Motor neuron (in vitro differentiated cells): Measurements from ENCODE around the gene TECPR2. TPM values are rescaled to one million over a fixed set of nuclear protein-coding genes. Genes with fewer than 3 reads are reported as not detected.

Source experiments
- ATAC-seq, 8 experiments: fragments of 200-7000 bp; cut with Tn5 transposase; replicated peaks in 6 of 8; 2 replicates each; pipeline ENCODE4 v1.8.0; 2021; ENCODE audit warnings: mild to moderate bottlenecking in 8 of 8, moderate library complexity in 8 of 8
- H3K27ac ChIP-seq, 2 donors: fragments of 250-450 bp; sonication (Bioruptor Pico); 2 replicates each; pipeline ENCODE4 v1.9.0; 2021; ENCODE audit warnings: antibody characterized with exemption in 2 of 2, mild to moderate bottlenecking in 2 of 2, moderate library complexity in 1 of 2
- H3K4me1 ChIP-seq, 2 donors: fragments of 250-450 bp; sonication (Bioruptor Pico); replicated peaks in 1 of 2; 2 replicates each; pipeline ENCODE4 v1.6.1; 2021; ENCODE audit warnings: antibody characterized with exemption in 2 of 2, mild to moderate bottlenecking in 2 of 2, moderate library complexity in 1 of 2
- H3K4me3 ChIP-seq, 5 donors: fragments of 250-450 bp; sonication (Bioruptor Pico); 2 replicates each; pipeline ENCODE4 v1.9.0; 2021; ENCODE audit warnings: antibody characterized with exemption in 5 of 5, mild to moderate bottlenecking in 5 of 5, moderate library complexity in 4 of 5
- WGBS, 10 experiments: fragments of 450-650 bp; shearing (Covaris generic); methylation state at CpG; one replicate each; pipeline ENCODE4 v1.0.0; 2022; 5-methylcytosine and 5-hydroxymethylcytosine counted together
- in situ Hi-C, 9 experiments: fragments of 400-800 bp; cut with MboI; loops; one replicate each; pipeline ENCODE4 v1.15.0; 2021; ENCODE audit warnings: low sequenced_read_pairs in 9 of 9, low pct_unique_long_range_greater_than_20kb in 2 of 9; ENCODE audit not compliant: unreplicated experiment in 9 of 9
- total RNA-seq, 8 experiments: library from RNA; unstranded; fragments of 300-600 nt; gene quantifications; 2 replicates each; pipeline versions ENCODE4 v1.2.3 to v1.2.4, GENCODE V29; 2022

TECPR2 gene
- total RNA-seq, 8 experiments from 2014 or later, result 6.5 to 14.2 (median 9.3) TPM

- H3K27ac ChIP-seq, result no peak overlapping the region
- 82 to 100% (median 94%) methylated on average over 1 to 2 of the region's 2 CpGs; no CpG with 5 or more reads in 1 of the 10 experiments for WGBS, 10 experiments
- in situ Hi-C loops, result no loop called here
- no peak overlapping the region for H3K4me3 ChIP-seq
- ATAC-seq, result no peak
- H3K4me1 ChIP-seq, result no peaks in the 10 kb centered on the region
Observed at GRCh38 chr14:102473559-102473958, 110.8 kb downstream of the TECPR2 start.

GRCh38 chr14:102474934-102475333 is 112.2 kb downstream of the TECPR2 start:
- no peak overlapping the region for H3K27ac ChIP-seq
- 100% methylated on average over 2 to 4 of the region's 5 CpGs; no CpG with 5 or more reads in 7 of the 10 experiments for WGBS, 10 experiments
- ATAC-seq, result no peak

GRCh38 chr14:102479107-102479506 is 116.4 kb downstream of the TECPR2 start:
- H3K4me3 ChIP-seq, result no peak overlapping the region
- 70 to 100% (median 93%) methylated on average over 1 to 2 of the region's 2 CpGs; no CpG with 5 or more reads in 1 of the 10 experiments for WGBS, 10 experiments
- no peak for ATAC-seq
- in situ Hi-C loops, result no loop called here
- H3K27ac ChIP-seq, result no peak overlapping the region
- H3K4me1 ChIP-seq, result no peaks in the 10 kb centered on the region

More at GRCh38 chr14:102474934-102475333, 112.2 kb downstream of the TECPR2 start:
- in situ Hi-C loops, result no loop called here
- no peak overlapping the region for H3K4me3 ChIP-seq
- H3K4me1 ChIP-seq, result no peaks in the 10 kb centered on the region

DNA sequence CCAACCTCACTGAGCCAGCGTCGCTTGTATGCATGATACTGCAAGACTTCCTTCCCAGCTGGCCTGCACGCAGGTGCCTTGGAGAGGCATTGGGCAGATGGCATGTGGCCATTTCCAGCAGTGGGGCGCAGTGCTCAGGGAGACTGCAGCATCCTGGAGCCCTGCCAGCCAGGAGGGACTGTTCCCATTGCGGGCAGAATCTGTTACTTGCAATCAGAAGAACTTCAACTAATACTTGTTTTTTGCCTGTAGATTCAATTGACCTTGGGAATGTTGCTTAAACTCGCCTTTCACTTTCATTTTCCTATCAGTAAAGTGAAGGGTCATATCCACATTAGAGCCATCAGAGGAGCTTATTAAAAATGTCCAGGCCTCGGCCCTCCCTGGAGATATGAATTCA is 117.0 kb downstream of the TECPR2 start:
- H3K4me1 ChIP-seq, result no peaks in the 10 kb centered on the region
- WGBS, 10 experiments, result 90 to 100% (median 100%) methylated on average over 1 to 6 of the region's 7 CpGs; no CpG with 5 or more reads in 2 of the 10 experiments
- no peak overlapping the region for H3K27ac ChIP-seq
- H3K4me3 ChIP-seq, result no peak overlapping the region
- in situ Hi-C loops, result no loop called here
- ATAC-seq, result no peak

GRCh38 chr14:102481371-102481770 is 118.6 kb downstream of the TECPR2 start:
- Histone ChIP-seq H3K4me1 (no peaks in the 10 kb centered on the region), H3K4me3 (no peak overlapping the region), H3K27ac (no peak overlapping the region)
- in situ Hi-C loops, result no loop called here
- 80 to 100% (median 100%) methylated on average over 1 of the region's 4 CpGs; no CpG with 5 or more reads in 3 of the 10 experiments for WGBS, 10 experiments
- ATAC-seq, result no peak

- 80 to 100% (median 100%) methylated on average over 1 to 4 of the region's 8 CpGs; no CpG with 5 or more reads in 5 of the 10 experiments for WGBS, 10 experiments
- Histone ChIP-seq H3K27ac (no peak overlapping the region), H3K4me1 (no peaks in the 10 kb centered on the region), H3K4me3 (no peak overlapping the region)
- in situ Hi-C loops, result no loop called here
- ATAC-seq, result no peak
Observed at GRCh38 chr14:102481791-102482238, 119.1 kb downstream of the TECPR2 start.

GRCh38 chr14:102484316-102484715 is 121.6 kb downstream of the TECPR2 start:
- no peak overlapping the region for H3K4me3 ChIP-seq
- in situ Hi-C loops, result no loop called here
- ATAC-seq, result no peak
- no peak overlapping the region for H3K27ac ChIP-seq
- WGBS, 10 experiments, result 50 to 100% (median 80%) methylated on average over 1 to 3 of the region's 5 CpGs; no CpG with 5 or more reads in 3 of the 10 experiments
- no peaks in the 10 kb centered on the region for H3K4me1 ChIP-seq

- Histone ChIP-seq H3K4me1 (no peaks in the 10 kb centered on the region), H3K4me3 (no peak overlapping the region), H3K27ac (no peak overlapping the region)
- ATAC-seq, result peak in 1 of 8 experiments; percentile 79
- in situ Hi-C loops, result no loop called here
- 70 to 100% (median 80%) methylated on average over 1 to 7 of the region's 11 CpGs; no CpG with 5 or more reads in 3 of the 10 experiments for WGBS, 10 experiments
Observed at GRCh38 chr14:102485693-102486512, 123.2 kb downstream of the TECPR2 start.

DNA sequence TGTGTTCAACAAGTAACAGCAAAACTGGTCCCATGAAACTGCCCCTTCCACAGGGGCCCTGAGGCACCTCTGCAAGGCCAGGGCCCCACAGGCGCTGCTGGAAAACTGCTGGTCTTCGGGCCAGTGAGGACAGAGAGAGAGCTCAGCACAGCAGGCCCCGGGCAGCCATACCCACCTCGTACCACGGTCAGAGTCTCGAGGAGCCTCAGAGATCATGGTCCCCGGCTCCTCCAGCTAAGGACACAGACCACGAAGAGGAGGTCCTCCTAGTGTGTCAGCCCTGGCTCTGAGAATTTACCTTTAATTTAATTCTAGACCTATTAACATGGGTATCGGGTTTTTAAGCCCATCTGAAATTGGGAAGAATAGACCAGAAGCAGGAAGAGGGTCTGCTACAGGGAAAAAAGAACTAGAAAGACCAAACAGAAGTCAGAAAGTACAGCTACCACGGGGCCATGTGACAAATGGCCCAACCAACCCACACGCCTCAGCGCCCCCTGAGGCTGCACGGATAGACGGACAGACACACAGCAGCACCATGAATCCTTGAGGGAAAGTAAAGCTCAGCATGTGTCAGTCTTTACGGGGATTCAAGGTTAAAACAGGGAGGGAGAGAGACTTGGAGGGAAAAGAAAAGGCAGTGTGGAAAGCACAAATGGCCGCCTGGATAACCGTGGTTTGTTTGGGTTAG is 123.9 kb downstream of the TECPR2 start:
- in situ Hi-C loops, result no loop called here
- ATAC-seq, result no peak
- Histone ChIP-seq H3K4me3 (no peak overlapping the region), H3K4me1 (no peaks in the 10 kb centered on the region), H3K27ac (no peak overlapping the region)
- WGBS, 10 experiments, result 66 to 91% (median 74%) methylated on average over 1 to 14 of the region's 17 CpGs; no CpG with 5 or more reads in 1 of the 10 experiments

GRCh38 chr14:102487204-102487577 is 124.5 kb downstream of the TECPR2 start:
- H3K4me1 ChIP-seq, result no peaks in the 10 kb centered on the region
- no peak for ATAC-seq
- H3K27ac ChIP-seq, result no peak overlapping the region
- no peak overlapping the region for H3K4me3 ChIP-seq
- in situ Hi-C loops, result no loop called here
- WGBS, 10 experiments, result 82 to 100% (median 91%) methylated on average over 1 to 6 of the region's 7 CpGs; no CpG with 5 or more reads in 5 of the 10 experiments

GRCh38 chr14:102490456-102490855 is 127.7 kb downstream of the TECPR2 start:
- no peaks in the 10 kb centered on the region for H3K4me1 ChIP-seq
- in situ Hi-C loops, result no loop called here
- WGBS, 10 experiments, result 87 to 100% (median 100%) methylated on average over 1 to 5 of the region's 18 CpGs; no CpG with 5 or more reads in 3 of the 10 experiments
- H3K4me3 ChIP-seq, result no peak overlapping the region
- no peak overlapping the region for H3K27ac ChIP-seq
- ATAC-seq, result no peak

DNA sequence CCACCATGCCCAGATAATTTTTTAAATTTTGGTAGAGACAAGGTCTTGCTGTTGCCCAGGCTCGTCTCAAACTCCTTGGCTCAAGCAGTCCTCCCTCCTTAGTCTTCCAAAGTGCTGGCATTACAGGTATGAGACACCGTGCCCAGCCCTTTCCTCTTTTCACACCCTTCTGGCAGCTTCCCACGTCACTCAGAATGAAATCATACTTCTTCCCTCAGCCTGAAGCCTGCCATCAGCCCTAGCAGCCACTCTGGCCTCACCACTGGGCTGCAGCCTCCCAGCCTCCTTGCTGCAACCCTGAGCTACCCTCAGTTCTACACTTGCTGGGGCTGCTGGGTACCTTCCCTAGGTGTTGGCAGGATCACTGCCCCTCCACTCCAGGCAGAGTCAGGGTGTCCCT is 128.6 kb downstream of the TECPR2 start:
- H3K4me3 ChIP-seq, result no peak overlapping the region
- no peaks in the 10 kb centered on the region for H3K4me1 ChIP-seq
- 50 to 100% (median 87%) methylated on average over 1 to 2 of the region's 3 CpGs; no CpG with 5 or more reads in 2 of the 10 experiments for WGBS, 10 experiments
- no peak for ATAC-seq
- no peak overlapping the region for H3K27ac ChIP-seq
- in situ Hi-C loops, result no loop called here

DNA sequence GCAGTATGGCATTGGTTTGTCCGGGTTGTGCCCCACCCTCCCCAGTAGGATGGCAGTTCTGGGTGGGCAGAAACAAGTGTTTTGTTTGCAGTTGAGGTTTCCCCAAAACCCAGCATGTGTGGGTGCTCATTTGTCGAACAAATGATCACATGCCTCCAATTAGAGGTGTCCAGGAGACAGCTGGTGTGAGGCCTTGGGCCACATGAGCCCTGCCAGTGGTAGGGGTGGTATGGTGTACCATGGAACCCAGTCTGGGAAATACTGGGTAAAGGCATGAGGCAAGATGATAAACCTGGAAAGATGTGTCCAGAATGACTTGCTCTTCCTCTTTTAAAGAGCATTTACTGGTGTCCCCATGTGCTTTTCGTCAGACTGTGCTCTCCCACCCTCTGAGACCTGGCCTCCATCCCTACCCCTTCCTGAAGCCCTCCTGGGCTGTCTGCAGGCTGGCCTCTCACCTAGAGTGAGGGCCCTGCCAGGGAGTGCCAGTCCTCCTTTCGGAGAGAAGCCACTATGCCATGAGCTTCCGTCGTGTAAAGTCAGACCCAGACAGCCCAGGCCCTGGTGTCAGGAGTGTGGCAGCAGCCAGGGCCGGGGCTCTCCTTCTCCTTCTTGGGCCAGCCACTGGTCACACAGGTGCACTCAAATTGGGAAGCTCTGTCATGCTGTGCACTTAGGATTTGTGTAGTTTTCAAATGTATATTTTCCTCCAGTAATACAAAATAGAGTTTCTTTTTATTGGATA is 129.2 kb downstream of the TECPR2 start:
- WGBS, 10 experiments, result 80 to 100% (median 88%) methylated on average over 1 to 4 of the region's 7 CpGs; no CpG with 5 or more reads in 6 of the 10 experiments
- no peak for ATAC-seq
- Histone ChIP-seq H3K27ac (no peak overlapping the region), H3K4me1 (no peaks in the 10 kb centered on the region), H3K4me3 (no peak overlapping the region)
- in situ Hi-C loops, result no loop called here
